ENCODE measurements around the gene MPG.
A peak's percentile ranks its signal among the peaks of the same experiment; 100 is the strongest.

Gene MPG

DNA sequence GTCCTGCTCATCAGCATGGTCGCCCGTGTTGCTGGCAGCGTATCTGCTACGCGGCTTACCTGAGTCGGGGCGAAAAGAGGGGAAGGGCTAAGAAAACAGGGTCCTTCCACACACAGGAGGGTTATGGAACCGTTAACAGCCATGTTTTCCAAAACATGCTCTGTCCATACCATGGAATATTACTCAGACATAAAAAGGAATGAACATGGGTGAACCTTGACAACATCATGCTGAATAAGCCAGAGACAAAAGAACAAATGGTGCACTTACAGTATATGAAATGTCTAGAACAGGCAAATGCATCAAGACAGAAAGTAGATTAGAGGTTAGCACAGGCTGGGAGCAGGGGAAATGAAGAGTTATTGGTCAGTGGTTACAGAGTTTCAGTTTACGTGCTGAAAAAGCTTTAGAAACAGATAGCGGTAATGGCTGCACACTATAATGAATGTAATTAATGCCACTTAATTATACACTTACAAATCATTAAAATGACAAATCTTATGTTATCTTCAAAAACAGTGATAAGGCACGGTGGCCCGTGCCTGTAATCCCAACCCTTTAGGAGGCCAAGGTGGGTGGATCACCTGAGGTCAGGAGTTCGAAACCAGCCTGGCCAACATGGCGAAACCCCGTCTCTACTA, 52.6 kb downstream of the MPG start:
- DNase-seq (ENCODE audit: low spot score) = peak; percentile 47
- in situ Hi-C loops (cut with MboI; ENCODE audit: low sequenced_read_pairs, unreplicated experiment) = no loop called here
- no peak for TF ChIP-seq CTCF (IDR thresholded peaks at IDR 0.05; ENCODE audit: borderline replicate concordance, control extremely low read depth, extremely low read depth, insufficient read depth, missing control alignments)

DNA sequence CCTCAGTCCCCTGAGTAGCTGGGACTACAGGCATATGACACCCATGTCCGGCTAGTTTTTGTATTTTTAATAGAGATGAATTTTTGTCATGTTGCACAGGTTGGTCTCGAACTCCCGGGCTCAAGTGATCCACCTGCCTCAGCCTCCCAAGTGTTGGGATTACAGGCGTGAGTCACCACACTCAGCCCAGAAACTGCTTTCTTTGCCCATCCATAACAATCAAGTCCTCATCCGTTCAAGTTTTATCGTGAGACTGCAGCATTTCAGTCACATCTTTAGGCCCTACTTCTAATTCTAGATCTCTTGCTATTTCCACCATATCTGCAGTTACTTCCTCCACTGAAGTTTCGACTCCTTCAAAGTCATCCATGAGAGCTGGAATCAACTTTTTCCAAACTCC, 54.1 kb downstream of the MPG start:
- no peak for DNase-seq (ENCODE audit: low spot score)
- in situ Hi-C loops (cut with MboI; ENCODE audit: low sequenced_read_pairs, unreplicated experiment) = no loop called here
- TF ChIP-seq CTCF (IDR thresholded peaks at IDR 0.05; ENCODE audit: borderline replicate concordance, control extremely low read depth, extremely low read depth, insufficient read depth, missing control alignments) = no peak

DNA sequence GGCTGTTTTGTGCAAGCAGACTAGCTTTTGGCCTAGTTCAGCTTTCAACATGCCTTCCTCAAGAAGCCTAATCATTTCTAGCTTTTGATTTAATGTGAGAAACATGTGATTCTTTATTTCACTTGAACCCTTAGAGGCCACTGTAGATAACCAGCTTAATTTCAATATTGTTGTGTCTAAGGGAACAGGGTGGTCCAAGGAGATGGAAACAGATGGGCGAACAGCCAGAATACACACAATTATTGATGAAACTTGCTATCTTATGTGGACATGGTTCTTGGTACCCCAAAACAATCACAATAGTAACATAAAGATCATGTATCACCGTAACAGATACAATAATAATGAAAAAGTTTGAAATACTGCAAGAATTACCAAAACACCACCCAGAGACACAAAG, 55.7 kb downstream of the MPG start:
- TF ChIP-seq CTCF (IDR thresholded peaks at IDR 0.05; ENCODE audit: borderline replicate concordance, control extremely low read depth, extremely low read depth, insufficient read depth, missing control alignments) = no peak
- in situ Hi-C loops (cut with MboI; ENCODE audit: low sequenced_read_pairs, unreplicated experiment) = no loop called here

More for the DNA sequence above, 55.7 kb downstream of the MPG start:
- no peak for DNase-seq (ENCODE audit: low spot score)
